Esophagus (tissue), 2 donors: ENCODE measurements around the gene TPRN. TPM values are rescaled to one million over a fixed set of nuclear protein-coding genes. Genes with fewer than 3 reads are reported as not detected.

ENCODE experiments used
- H3K27ac ChIP-seq, 2 donors: one replicate each; pipeline ENCODE4 v1.5.1; 2013; ENCODE audit warnings: low read depth in 2 of 2, mild to moderate bottlenecking in 2 of 2, inconsistent platforms in 1 of 2, low read length in 1 of 2, moderate library complexity in 1 of 2
- H3K27me3 ChIP-seq, 2 donors: one replicate each; pipeline ENCODE4 v1.6.1; 2013; ENCODE audit warnings: low read length in 2 of 2, control low read depth in 1 of 2, mild to moderate bottlenecking in 1 of 2; ENCODE audit not compliant: insufficient read depth in 2 of 2, control insufficient read depth in 1 of 2
- H3K36me3 ChIP-seq, 2 donors: one replicate each; pipeline ENCODE4 v1.6.1; 2013; ENCODE audit warnings: low read length in 1 of 2; ENCODE audit not compliant: control insufficient read depth in 2 of 2, insufficient read depth in 2 of 2
- H3K4me1 ChIP-seq, 2 donors: one replicate each; pipeline ENCODE4 v1.6.1; 2013; ENCODE audit warnings: low read length in 1 of 2; ENCODE audit not compliant: control insufficient read depth in 2 of 2, insufficient read depth in 2 of 2
- H3K4me3 ChIP-seq, 2 donors: one replicate each; pipeline ENCODE4 v1.5.1; 2013; ENCODE audit warnings: low read length in 2 of 2, mild to moderate bottlenecking in 2 of 2, low read depth in 1 of 2, moderate library complexity in 1 of 2
- H3K9me3 ChIP-seq, 2 donors: one replicate each; pipeline ENCODE4 v1.6.1; 2013; ENCODE audit warnings: mild to moderate bottlenecking in 2 of 2, low read depth in 1 of 2, low read length in 1 of 2, moderate library complexity in 1 of 2; ENCODE audit not compliant: control insufficient read depth in 2 of 2, insufficient read depth in 1 of 2
- WGBS, 2 donors: extraction: QIAGEN DNeasy Blood & Tissue Kit; methylation state at CpG; one replicate each; pipeline ENCODE4 v1.1.7; 2013; 5-methylcytosine and 5-hydroxymethylcytosine counted together
- polyA plus RNA-seq, 2 donors: library from polyadenylated mRNA; stranded (reverse); fragments of 200-250 nt; gene quantifications; one replicate each; pipeline ENCODE4 v1.2.3, GENCODE V29; 2013
- donor health status: healthy with polysubstance abuse.
- donor health status: Bipolar disorder and iron deficiency.

Gene TPRN
- polyA plus RNA-seq, 2 donors = 12.8 to 19.9 TPM

GRCh38 chr9:137190315-137190856 is 10.2 kb downstream of the TPRN start:
- peaks cover 22 to 51% of the 10 kb centered on the region in 2 donors for H3K4me1 ChIP-seq
- H3K27ac ChIP-seq = peak overlapping the region; percentile 99
- H3K36me3 ChIP-seq = peaks cover 3 to 40% of the 10 kb centered on the region in 2 donors
- peak overlapping the region; percentile 90 to 95 for H3K4me3 ChIP-seq
- no peaks in the 10 kb centered on the region for H3K9me3 ChIP-seq
- no peaks in the 10 kb centered on the region for H3K27me3 ChIP-seq
- 61 to 66% methylated on average over 6 to 9 of the region's 9 CpGs for WGBS, 2 donors

- Histone ChIP-seq H3K9me3 (no peaks in the 10 kb centered on the region), H3K27me3 (no peaks in the 10 kb centered on the region), H3K27ac (peak overlapping the region; percentile 99), H3K4me3 (peak overlapping the region; percentile 90 to 95), H3K36me3 (peaks cover 4 to 47% of the 10 kb centered on the region in 2 donors), H3K4me1 (peaks cover 20 to 45% of the 10 kb centered on the region in 2 donors)
- 27 to 32% methylated on average over 23 of the region's 23 CpGs for WGBS, 2 donors
Observed at GRCh38 chr9:137189297-137190295, 10.9 kb downstream of the TPRN start.

- Histone ChIP-seq H3K27me3 (no peaks in the 10 kb centered on the region), H3K4me3 (peak within 1 kb of the TSS; percentile 90 to 95), H3K27ac (peak within 1 kb of the TSS; percentile 99), H3K36me3 (peaks cover 8 to 56% of the 10 kb centered on the region in 2 donors), H3K9me3 (no peaks in the 10 kb centered on the region), H3K4me1 (peaks cover 20 to 38% of the 10 kb centered on the region in 2 donors)
- 0% methylated on average over 85 to 98 of the region's 98 CpGs for WGBS, 2 donors
Observed at GRCh38 chr9:137188490-137189296, 11.8 kb downstream of the TPRN start, which contains the start of the genes ANAPC2 and SSNA1. TSS of gene ANAPC2 (minus strand) at chr9:137188560. CDS start at chr9:137188532, 28 bp downstream. TSS of gene SSNA1 (plus strand) at chr9:137188676. CDS start at chr9:137188727, 51 bp downstream.

- Histone ChIP-seq H3K27me3 (no peaks in the 10 kb centered on the region), H3K4me3 (peak overlapping the region; percentile 90 to 95), H3K27ac (peak overlapping the region; percentile 99), H3K4me1 (peaks cover 20 to 38% of the 10 kb centered on the region in 2 donors), H3K36me3 (peaks cover 11 to 62% of the 10 kb centered on the region in 2 donors), H3K9me3 (no peaks in the 10 kb centered on the region)
- 0 to 1% methylated on average over 26 to 31 of the region's 31 CpGs for WGBS, 2 donors
Observed at GRCh38 chr9:137188086-137188489, 12.5 kb downstream of the TPRN start.

- Histone ChIP-seq H3K9me3 (no peaks in the 10 kb centered on the region), H3K4me3 (peak overlapping the region; percentile 90 to 95), H3K4me1 (peaks cover 20 to 38% of the 10 kb centered on the region in 2 donors), H3K27me3 (no peaks in the 10 kb centered on the region), H3K27ac (no peak overlapping the region), H3K36me3 (peaks cover 15 to 68% of the 10 kb centered on the region in 2 donors)
- WGBS, 2 donors = 79 to 85% methylated on average over 15 of the region's 15 CpGs
Observed at GRCh38 chr9:137187386-137187785, 13.2 kb downstream of the TPRN start.

- WGBS, 2 donors = 63 to 79% methylated on average over 6 of the region's 6 CpGs
- peaks cover 20 to 38% of the 10 kb centered on the region in 2 donors for H3K4me1 ChIP-seq
- no peaks in the 10 kb centered on the region for H3K9me3 ChIP-seq
- H3K27me3 ChIP-seq = no peaks in the 10 kb centered on the region
- H3K36me3 ChIP-seq = peaks cover 16 to 65% of the 10 kb centered on the region in 2 donors
- no peak overlapping the region for H3K27ac ChIP-seq
- H3K4me3 ChIP-seq = no peak overlapping the region
Observed at GRCh38 chr9:137186385-137186784, 14.2 kb downstream of the TPRN start.

- Histone ChIP-seq H3K9me3 (no peaks in the 10 kb centered on the region), H3K27ac (no peak overlapping the region), H3K4me3 (no peak overlapping the region), H3K36me3 (peaks cover 16 to 64% of the 10 kb centered on the region in 2 donors), H3K27me3 (no peaks in the 10 kb centered on the region), H3K4me1 (peaks cover 20 to 34% of the 10 kb centered on the region in 2 donors)
- 93 to 96% methylated on average over 19 of the region's 19 CpGs for WGBS, 2 donors
Observed at GRCh38 chr9:137185921-137186320, 14.6 kb downstream of the TPRN start.

GRCh38 chr9:137184881-137185660 is 15.5 kb downstream of the TPRN start:
- Histone ChIP-seq H3K9me3 (no peaks in the 10 kb centered on the region), H3K4me3 (no peak overlapping the region), H3K27ac (no peak overlapping the region), H3K36me3 (peaks cover 13 to 66% of the 10 kb centered on the region in 2 donors), H3K4me1 (peaks cover 20 to 28% of the 10 kb centered on the region in 2 donors), H3K27me3 (no peaks in the 10 kb centered on the region)
- 92 to 95% methylated on average over 48 of the region's 48 CpGs for WGBS, 2 donors
